ENCODE measurements around the gene ARHGEF12. TPM values are rescaled to one million over a fixed set of nuclear protein-coding genes. Genes with fewer than 3 reads are reported as not detected.

Gene ARHGEF12
- polyA plus RNA-seq, 3 donors, result 0.25 to 0.87 (median 0.27) TPM

GRCh38 chr11:120471994-120472393 is 135.8 kb downstream of the ARHGEF12 start:
- H3K27me3 Mint-ChIP-seq (ENCODE audit: low read depth in 3 of 3), result peaks cover under 1 to 16% (median 4%) of the 10 kb centered on the region in 3 donors
- Histone ChIP-seq H3K4me3 (replicated peaks in 1 of 3; ENCODE audit: low read depth in 2 of 3, low read length in 3 of 3) (no peak overlapping the region), H3K79me2 (ENCODE audit: insufficient read depth, low read length) (no peaks in the 10 kb centered on the region), H3K9ac (ENCODE audit: insufficient read depth, low read length, poor library complexity, severe bottlenecking) (no peak overlapping the region), H3K27ac (ENCODE audit: low read depth in 1 of 2, low read length in 2 of 2) (no peak overlapping the region), H2AFZ (ENCODE audit: insufficient read depth, low read depth, low read length, poor library complexity, severe bottlenecking) (no peak overlapping the region), H3K36me3 (replicated peaks in 1 of 2; ENCODE audit: control insufficient read depth in 1 of 2, insufficient read depth in 2 of 2, low read length in 2 of 2) (no peaks in the 10 kb centered on the region), H3K27me3 (ENCODE audit: control insufficient read depth in 2 of 2, insufficient read depth in 2 of 2, low read length in 2 of 2) (no peaks in the 10 kb centered on the region), H4K20me1 (ENCODE audit: insufficient read depth, low read length) (no peaks in the 10 kb centered on the region), H3K4me1 (ENCODE audit: control insufficient read depth in 1 of 2, insufficient read depth in 2 of 2, low read length in 2 of 2) (no peaks in the 10 kb centered on the region), H3K4me2 (replicated peaks; ENCODE audit: extremely low read depth, low read length, poor library complexity, severe bottlenecking) (no peak overlapping the region), H3K9me3 (replicated peaks in 1 of 2; ENCODE audit: control insufficient read depth in 1 of 2, insufficient read depth in 1 of 2, low read length in 2 of 2) (no peaks in the 10 kb centered on the region)
- no peak for TF ChIP-seq CTCF (IDR thresholded peaks at IDR 0.05)
- no CpG with 5 or more reads among the region's 3 CpGs for WGBS (ENCODE audit: insufficient coverage)
- H3K27ac Mint-ChIP-seq, result no peak overlapping the region
- no peak for DNase-seq
- H3K4me3 Mint-ChIP-seq, result no peak overlapping the region
- intact Hi-C loops (cut with micrococcal nuclease), result no loop called here
- no peaks in the 10 kb centered on the region for H3K4me1 Mint-ChIP-seq
- no peaks in the 10 kb centered on the region for H3K9me3 Mint-ChIP-seq
- no peaks in the 10 kb centered on the region for H3K36me3 Mint-ChIP-seq

GRCh38 chr11:120473503-120473902 is 137.3 kb downstream of the ARHGEF12 start:
- 100% methylated on average over 1 of the region's 3 CpGs for WGBS (ENCODE audit: insufficient coverage)
- Mint-ChIP-seq H3K27ac (no peak overlapping the region), H3K27me3 (ENCODE audit: low read depth in 3 of 3) (peaks cover 3 to 16% (median 6%) of the 10 kb centered on the region in 3 donors), H3K4me3 (no peak overlapping the region), H3K4me1 (no peaks in the 10 kb centered on the region), H3K36me3 (no peaks in the 10 kb centered on the region), H3K9me3 (no peaks in the 10 kb centered on the region)
- Histone ChIP-seq H3K9ac (ENCODE audit: insufficient read depth, low read length, poor library complexity, severe bottlenecking) (no peak overlapping the region), H3K27me3 (ENCODE audit: control insufficient read depth in 2 of 2, insufficient read depth in 2 of 2, low read length in 2 of 2) (no peaks in the 10 kb centered on the region), H3K36me3 (replicated peaks in 1 of 2; ENCODE audit: control insufficient read depth in 1 of 2, insufficient read depth in 2 of 2, low read length in 2 of 2) (no peaks in the 10 kb centered on the region), H4K20me1 (ENCODE audit: insufficient read depth, low read length) (no peaks in the 10 kb centered on the region), H3K4me2 (replicated peaks; ENCODE audit: extremely low read depth, low read length, poor library complexity, severe bottlenecking) (no peak overlapping the region), H3K27ac (ENCODE audit: low read depth in 1 of 2, low read length in 2 of 2) (no peak overlapping the region), H3K4me1 (ENCODE audit: control insufficient read depth in 1 of 2, insufficient read depth in 2 of 2, low read length in 2 of 2) (no peaks in the 10 kb centered on the region), H3K79me2 (ENCODE audit: insufficient read depth, low read length) (no peaks in the 10 kb centered on the region), H3K4me3 (replicated peaks in 1 of 3; ENCODE audit: low read depth in 2 of 3, low read length in 3 of 3) (no peak overlapping the region), H3K9me3 (replicated peaks in 1 of 2; ENCODE audit: control insufficient read depth in 1 of 2, insufficient read depth in 1 of 2, low read length in 2 of 2) (no peaks in the 10 kb centered on the region), H2AFZ (ENCODE audit: insufficient read depth, low read depth, low read length, poor library complexity, severe bottlenecking) (no peak overlapping the region)
- no peak for DNase-seq
- intact Hi-C loops (cut with micrococcal nuclease), result no loop called here
- no peak for TF ChIP-seq CTCF (IDR thresholded peaks at IDR 0.05)
